GM21423 (cell line): Measurements from ENCODE around the gene SANBR.

Experiments
- ATAC-seq: cut with Tn5 transposase; IDR thresholded peaks from one replicate; pipeline ENCODE4 v1.9.1; 2021; ENCODE audit warnings: mild to moderate bottlenecking, moderate library complexity; ENCODE audit not compliant: unreplicated experiment

Gene SANBR

DNA sequence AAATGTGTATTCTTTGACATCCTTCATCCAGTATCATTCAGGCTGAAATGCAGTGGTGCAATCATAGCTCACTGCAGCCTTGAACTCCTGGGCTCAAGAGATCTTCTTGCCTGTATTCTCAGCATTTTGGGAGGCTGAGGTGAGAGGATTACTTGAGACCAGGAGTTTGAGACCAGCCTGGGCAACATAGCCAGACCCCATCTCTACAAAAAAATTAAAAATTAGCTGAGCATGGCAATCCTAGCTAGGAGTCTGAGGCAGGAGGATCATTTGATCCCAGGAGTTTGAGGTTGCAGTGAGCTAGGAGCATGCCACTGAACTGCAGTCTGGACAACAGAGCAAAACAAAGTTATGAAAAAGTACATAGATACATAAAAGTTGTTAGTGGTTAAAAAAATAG is 24.1 kb downstream of the SANBR start:
- ATAC-seq, result no peak

DNA sequence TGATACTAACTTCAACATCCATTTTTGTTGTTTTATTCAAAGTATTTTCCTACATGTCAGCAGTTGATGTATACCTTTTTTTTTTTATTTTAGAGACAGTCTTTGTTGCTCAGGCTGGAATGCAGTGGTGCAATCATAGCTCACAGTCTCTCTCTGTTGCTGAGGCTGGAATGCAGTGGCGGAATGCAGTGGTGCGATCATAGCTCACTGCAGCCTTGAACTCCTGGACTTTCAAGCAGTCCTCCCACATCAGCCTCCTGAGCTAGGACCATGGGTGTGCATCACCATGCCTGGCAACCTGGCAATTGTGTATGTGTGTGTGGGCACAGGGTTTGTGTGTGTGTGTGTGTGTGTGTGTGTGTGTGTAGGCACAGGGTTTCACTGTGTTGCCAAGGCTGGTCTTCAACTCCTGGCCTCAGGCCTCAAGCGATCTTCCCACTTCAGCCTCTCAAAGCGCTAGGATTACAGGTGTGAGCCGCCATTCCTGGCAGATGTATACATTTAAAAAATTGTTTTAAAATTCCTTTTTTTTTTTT is 24.8 kb downstream of the SANBR start:
- no peak for ATAC-seq

DNA sequence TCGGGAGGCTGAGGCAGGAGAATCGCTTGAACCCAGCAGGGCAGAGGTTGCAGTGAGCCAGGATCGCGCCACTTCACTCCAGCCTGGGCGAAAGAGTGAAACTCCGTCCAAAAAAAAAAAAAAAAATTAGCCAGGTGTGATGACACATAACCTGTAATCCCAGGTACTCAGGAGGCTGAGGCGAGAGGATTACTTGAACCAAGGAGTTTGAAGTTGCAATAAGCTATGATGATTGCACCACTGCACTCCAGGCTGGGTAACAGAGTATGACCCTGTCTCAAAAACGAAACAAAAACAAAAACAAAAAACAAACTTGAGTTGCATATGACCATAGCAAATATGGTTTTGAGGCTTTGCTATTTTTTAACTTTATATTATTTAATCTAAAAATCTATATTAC is 25.8 kb downstream of the SANBR start:
- ATAC-seq, result no peak

DNA sequence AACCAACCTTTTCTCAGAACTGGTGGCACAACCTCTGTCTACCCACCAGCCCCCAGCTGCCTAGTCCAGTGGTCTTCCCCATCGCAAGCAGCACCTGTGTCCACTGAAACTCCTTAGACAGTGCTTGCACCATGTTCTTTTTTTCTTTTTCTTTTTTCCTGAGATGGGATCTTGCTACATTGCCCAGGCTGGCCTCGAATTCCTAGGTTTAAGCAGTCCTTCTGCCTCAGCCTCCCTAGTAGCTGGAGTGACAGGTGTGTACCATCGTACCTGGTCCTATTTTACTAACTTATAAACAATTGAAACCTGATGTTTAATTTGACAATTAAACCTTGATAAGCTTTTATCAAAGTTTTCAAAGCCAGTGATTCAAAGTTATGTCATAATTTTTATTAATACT is 30.8 kb downstream of the SANBR start:
- ATAC-seq, result no peak

DNA sequence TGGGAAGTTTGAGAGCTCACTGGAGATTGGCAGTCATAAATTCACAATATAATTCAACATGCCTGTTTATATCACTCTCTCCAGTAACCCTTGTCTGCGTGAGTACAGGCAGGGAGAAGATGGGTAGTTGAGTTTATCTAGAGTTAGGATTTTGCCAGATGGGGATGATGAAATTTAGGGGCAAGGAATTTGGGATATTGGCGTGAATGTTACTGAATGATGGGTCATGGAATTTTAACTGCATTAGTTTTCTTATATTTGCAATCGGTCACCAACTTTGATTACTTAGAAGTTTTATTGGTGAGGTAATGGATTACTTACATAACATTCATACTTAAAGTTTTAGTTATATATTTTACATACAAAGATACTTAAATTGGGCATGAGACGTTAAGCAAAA is 35.1 kb downstream of the SANBR start:
- ATAC-seq, result no peak

DNA sequence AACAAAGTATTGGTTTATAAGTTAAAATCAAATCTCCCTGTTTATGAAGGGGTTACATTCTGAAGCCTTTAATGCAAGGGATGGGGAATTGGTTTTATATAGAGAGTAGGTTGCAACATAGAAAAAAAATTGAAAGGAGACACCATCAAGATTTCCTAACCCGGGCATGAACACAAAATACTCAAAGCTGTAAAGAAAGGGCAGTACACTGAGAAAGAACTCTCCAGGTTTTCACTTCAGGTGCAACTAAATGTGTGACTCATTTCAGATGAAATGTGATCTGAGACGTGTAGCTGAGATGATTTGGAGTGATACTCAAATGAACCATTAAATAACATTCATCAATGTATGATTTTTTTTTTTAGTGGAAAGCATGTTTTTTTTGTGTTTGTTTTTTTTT is 43.6 kb downstream of the SANBR start:
- ATAC-seq, result no peak

DNA sequence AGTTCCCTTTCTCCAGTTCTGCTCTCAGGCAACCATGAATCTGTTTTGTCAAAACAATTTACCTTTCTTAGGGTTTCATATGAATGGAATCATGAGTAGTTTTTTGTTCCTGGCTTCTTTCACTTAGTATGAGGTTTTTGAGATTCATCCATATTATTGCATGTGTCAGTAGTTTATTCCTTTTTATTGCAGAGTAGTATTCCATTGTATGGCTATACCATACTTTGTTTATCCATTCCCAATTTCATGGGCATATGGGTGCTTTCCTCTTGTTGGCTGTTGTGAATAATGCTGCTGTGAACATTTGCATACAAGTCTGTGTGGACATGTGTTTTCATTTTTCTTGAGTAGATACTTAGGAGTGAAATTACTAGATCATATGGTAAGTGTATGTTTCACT is 46.0 kb downstream of the SANBR start:
- ATAC-seq, result no peak

DNA sequence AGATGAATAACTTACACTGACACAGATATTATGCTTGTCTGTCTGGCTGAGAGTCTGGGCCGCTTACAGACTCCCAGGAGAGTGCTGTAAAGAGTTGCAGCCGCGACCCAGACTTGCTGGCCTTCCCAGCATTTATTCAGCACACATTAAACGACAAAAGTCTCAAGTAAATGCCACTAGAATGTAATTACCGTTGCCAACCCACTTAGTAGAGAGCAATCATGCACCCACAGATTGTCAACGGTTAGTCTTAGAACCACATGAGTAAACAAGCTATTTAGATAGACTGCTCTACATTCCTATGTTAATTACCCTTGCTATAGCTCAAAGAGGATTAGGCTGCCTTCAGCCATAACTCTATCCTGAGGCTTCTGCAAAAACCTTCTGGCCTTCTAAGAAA is 48.5 kb downstream of the SANBR start:
- no peak for ATAC-seq
